Subcutaneous adipose tissue (tissue), 4 donors: ENCODE data around the gene SEMA4D. TPM values are rescaled to one million over a fixed set of nuclear protein-coding genes. Genes with fewer than 3 reads are reported as not detected.

Experiments
- CTCF ChIP-seq: fragments of 450-650 bp; IDR thresholded peaks from one replicate; pipeline ENCODE4 v1.5.1; 2016; ENCODE audit warnings: low read depth, mild to moderate bottlenecking, control low read depth, antibody characterized with exemption, moderate library complexity
- total RNA-seq, 4 donors: library from RNA; depleted of rRNA; stranded (reverse); fragments of >200 nt; gene quantifications; one replicate each; pipeline ENCODE4 v1.1.0, GENCODE V29; 2016

The SEMA4D gene
- total RNA-seq, 4 donors from 2014 or later = 6.0 to 18.3 (median 10.9) TPM

- TF ChIP-seq CTCF = no peak
These were observed 25.0 kb upstream of the SEMA4D start for GRCh38 chr9:89522959-89523285.

GRCh38 chr9:89522261-89522958 lies 24.5 kb upstream of the SEMA4D start:
- TF ChIP-seq CTCF = no peak

- no peak for TF ChIP-seq CTCF
These were observed 21.5 kb upstream of the SEMA4D start for GRCh38 chr9:89519366-89519805.

GRCh38 chr9:89518466-89519365 lies 20.8 kb upstream of the SEMA4D start:
- no peak for TF ChIP-seq CTCF

- TF ChIP-seq CTCF = no peak
These were observed 17.5 kb upstream of the SEMA4D start for GRCh38 chr9:89515416-89515815.

GRCh38 chr9:89514956-89515355 lies 17.0 kb upstream of the SEMA4D start:
- no peak for TF ChIP-seq CTCF

GRCh38 chr9:89514337-89514736 lies 16.4 kb upstream of the SEMA4D start:
- TF ChIP-seq CTCF = no peak
